Lower leg skin (tissue), 3 donors: Measurements from ENCODE around the gene WFIKKN2.

Experiments used
- POLR2A ChIP-seq, 2 donors: fragments of 450-650 bp; IDR thresholded peaks; one replicate each; pipeline ENCODE4 v1.6.1; 2016 to 2017; ENCODE audit warnings: antibody characterized with exemption in 2 of 2, mild to moderate bottlenecking in 1 of 2, moderate library complexity in 1 of 2
- TF ChIP-seq, protein P1 (sequence below), 3 donors: fragments of 450-650 bp; IDR thresholded peaks; one replicate each; pipeline ENCODE4 v1.5.1; 2016; ENCODE audit warnings: antibody characterized with exemption in 3 of 3, mild to moderate bottlenecking in 3 of 3, moderate library complexity in 2 of 3

GRCh38 chr17:50807009-50807408 lies 28.4 kb upstream of the WFIKKN2 start:
- TF ChIP-seq, protein P1, sequence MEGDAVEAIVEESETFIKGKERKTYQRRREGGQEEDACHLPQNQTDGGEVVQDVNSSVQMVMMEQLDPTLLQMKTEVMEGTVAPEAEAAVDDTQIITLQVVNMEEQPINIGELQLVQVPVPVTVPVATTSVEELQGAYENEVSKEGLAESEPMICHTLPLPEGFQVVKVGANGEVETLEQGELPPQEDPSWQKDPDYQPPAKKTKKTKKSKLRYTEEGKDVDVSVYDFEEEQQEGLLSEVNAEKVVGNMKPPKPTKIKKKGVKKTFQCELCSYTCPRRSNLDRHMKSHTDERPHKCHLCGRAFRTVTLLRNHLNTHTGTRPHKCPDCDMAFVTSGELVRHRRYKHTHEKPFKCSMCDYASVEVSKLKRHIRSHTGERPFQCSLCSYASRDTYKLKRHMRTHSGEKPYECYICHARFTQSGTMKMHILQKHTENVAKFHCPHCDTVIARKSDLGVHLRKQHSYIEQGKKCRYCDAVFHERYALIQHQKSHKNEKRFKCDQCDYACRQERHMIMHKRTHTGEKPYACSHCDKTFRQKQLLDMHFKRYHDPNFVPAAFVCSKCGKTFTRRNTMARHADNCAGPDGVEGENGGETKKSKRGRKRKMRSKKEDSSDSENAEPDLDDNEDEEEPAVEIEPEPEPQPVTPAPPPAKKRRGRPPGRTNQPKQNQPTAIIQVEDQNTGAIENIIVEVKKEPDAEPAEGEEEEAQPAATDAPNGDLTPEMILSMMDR (IDR thresholded peaks at IDR 0.05), result no peak
- TF ChIP-seq POLR2A (IDR thresholded peaks at IDR 0.05), result no peak
